ENCODE results near the gene XXYLT1.

DNA sequence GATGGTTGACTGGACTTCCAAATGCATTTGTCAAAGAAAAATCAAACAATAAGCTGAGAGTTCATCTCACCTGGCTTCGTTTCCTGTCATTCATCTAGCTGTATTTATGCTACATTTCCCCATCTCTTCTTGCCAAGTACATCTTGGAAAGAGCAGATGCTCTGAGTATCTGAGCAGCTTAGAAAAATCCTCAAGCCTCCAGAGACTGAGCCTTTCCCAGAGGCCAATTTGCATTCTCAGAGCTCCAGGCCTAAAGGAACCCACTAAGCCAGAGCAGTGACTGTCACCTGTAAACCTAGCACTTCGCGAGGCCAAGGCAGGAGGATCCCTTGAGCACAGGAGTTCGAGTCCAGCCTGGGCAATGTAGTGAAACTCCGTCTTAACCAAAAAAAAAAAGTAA is 100.5 kb downstream of the XXYLT1 start:
- TF ChIP-seq POLR2A (IDR thresholded peaks at IDR 0.05): no peak
- TF ChIP-seq, protein P1, sequence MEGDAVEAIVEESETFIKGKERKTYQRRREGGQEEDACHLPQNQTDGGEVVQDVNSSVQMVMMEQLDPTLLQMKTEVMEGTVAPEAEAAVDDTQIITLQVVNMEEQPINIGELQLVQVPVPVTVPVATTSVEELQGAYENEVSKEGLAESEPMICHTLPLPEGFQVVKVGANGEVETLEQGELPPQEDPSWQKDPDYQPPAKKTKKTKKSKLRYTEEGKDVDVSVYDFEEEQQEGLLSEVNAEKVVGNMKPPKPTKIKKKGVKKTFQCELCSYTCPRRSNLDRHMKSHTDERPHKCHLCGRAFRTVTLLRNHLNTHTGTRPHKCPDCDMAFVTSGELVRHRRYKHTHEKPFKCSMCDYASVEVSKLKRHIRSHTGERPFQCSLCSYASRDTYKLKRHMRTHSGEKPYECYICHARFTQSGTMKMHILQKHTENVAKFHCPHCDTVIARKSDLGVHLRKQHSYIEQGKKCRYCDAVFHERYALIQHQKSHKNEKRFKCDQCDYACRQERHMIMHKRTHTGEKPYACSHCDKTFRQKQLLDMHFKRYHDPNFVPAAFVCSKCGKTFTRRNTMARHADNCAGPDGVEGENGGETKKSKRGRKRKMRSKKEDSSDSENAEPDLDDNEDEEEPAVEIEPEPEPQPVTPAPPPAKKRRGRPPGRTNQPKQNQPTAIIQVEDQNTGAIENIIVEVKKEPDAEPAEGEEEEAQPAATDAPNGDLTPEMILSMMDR (IDR thresholded peaks at IDR 0.05): no peak

Measured in right lobe of liver (tissue), 4 donors.